ENCODE results near the gene PNLIPRP1.

Gene PNLIPRP1

GRCh38 chr10:116590590-116591444 is at the start of gene PNLIPRP1:
PNLIPRP1 (plus strand) TSS chr10:116590959; CDS start chr10:116591130, 171 bp downstream.
- DNase-seq (ENCODE audit: low read depth) = no peak

GRCh38 chr10:116542007-116542677 is 48.6 kb upstream of the PNLIPRP1 start:
- DNase-seq (ENCODE audit: low read depth) = no peak

- DNase-seq (ENCODE audit: low read depth) = no peak
These were observed 45.6 kb upstream of the PNLIPRP1 start for GRCh38 chr10:116545122-116545521.

- DNase-seq (ENCODE audit: low read depth) = no peak
These were observed 45.0 kb upstream of the PNLIPRP1 start, which contains the start of gene PNLIP for GRCh38 chr10:116545756-116546155. PNLIP (plus strand) TSS chr10:116545931; CDS start chr10:116546093, 162 bp downstream.

GRCh38 chr10:116548301-116548700 is 42.5 kb upstream of the PNLIPRP1 start:
- DNase-seq (ENCODE audit: low read depth) = no peak

- DNase-seq (ENCODE audit: low read depth) = no peak
These were observed 37.3 kb upstream of the PNLIPRP1 start for GRCh38 chr10:116553378-116553980.

- no peak for DNase-seq (ENCODE audit: low read depth)
These were observed 36.1 kb upstream of the PNLIPRP1 start for GRCh38 chr10:116554628-116555027.

GRCh38 chr10:116555880-116556279 is 34.9 kb upstream of the PNLIPRP1 start:
- DNase-seq (ENCODE audit: low read depth) = no peak

GRCh38 chr10:116557305-116557880 is 33.4 kb upstream of the PNLIPRP1 start:
- DNase-seq (ENCODE audit: low read depth) = no peak

GRCh38 chr10:116565534-116565933 is 25.2 kb upstream of the PNLIPRP1 start:
- no peak for DNase-seq (ENCODE audit: low read depth)

- DNase-seq (ENCODE audit: low read depth) = no peak
These were observed 23.8 kb upstream of the PNLIPRP1 start for GRCh38 chr10:116566932-116567331.

GRCh38 chr10:116567335-116567734 is 23.4 kb upstream of the PNLIPRP1 start:
- no peak for DNase-seq (ENCODE audit: low read depth)

GRCh38 chr10:116574797-116575196 is 16.0 kb upstream of the PNLIPRP1 start:
- no peak for DNase-seq (ENCODE audit: low read depth)

- DNase-seq (ENCODE audit: low read depth) = no peak
These were observed 2.7 kb upstream of the PNLIPRP1 start for GRCh38 chr10:116587878-116588591.

GRCh38 chr10:116588995-116589394 is 1.8 kb upstream of the PNLIPRP1 start:
- DNase-seq (ENCODE audit: low read depth) = no peak

GRCh38 chr10:116589926-116590325 is 833 bp upstream of the PNLIPRP1 start:
- DNase-seq (ENCODE audit: low read depth) = no peak

- no peak for DNase-seq (ENCODE audit: low read depth)
These were observed 2.5 kb downstream of the PNLIPRP1 start for GRCh38 chr10:116593139-116593740.

- no peak for DNase-seq (ENCODE audit: low read depth)
These were observed 3.8 kb downstream of the PNLIPRP1 start for GRCh38 chr10:116594525-116595035.

GRCh38 chr10:116596062-116596461 is 5.3 kb downstream of the PNLIPRP1 start:
- DNase-seq (ENCODE audit: low read depth) = no peak

- no peak for DNase-seq (ENCODE audit: low read depth)
These were observed 6.8 kb downstream of the PNLIPRP1 start for GRCh38 chr10:116597543-116597942.

GRCh38 chr10:116598329-116598728 is 7.6 kb downstream of the PNLIPRP1 start:
- no peak for DNase-seq (ENCODE audit: low read depth)
